Measurements from ENCODE around the gene FAM186B.

DNA sequence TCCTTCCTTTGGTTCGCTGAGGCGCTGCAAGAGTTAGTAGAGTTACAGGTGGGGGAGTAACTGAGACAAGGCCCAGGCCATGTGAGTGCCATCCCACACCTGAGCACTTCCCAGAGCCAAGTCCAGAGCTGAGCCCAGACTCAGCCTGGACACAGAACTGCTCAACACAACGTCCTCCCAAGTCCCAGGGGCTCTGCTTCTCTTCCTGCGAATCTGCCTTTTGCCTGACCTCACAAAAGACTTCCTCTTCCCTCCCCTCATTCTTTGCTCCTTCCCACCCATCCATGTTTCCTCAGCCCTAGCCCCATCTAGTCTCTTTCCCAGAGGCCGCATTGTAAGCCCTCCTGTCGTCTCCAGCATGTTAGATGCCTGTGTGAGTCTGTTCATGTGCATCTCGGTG lies 20.8 kb downstream of the FAM186B start:
- TF ChIP-seq, protein P1, sequence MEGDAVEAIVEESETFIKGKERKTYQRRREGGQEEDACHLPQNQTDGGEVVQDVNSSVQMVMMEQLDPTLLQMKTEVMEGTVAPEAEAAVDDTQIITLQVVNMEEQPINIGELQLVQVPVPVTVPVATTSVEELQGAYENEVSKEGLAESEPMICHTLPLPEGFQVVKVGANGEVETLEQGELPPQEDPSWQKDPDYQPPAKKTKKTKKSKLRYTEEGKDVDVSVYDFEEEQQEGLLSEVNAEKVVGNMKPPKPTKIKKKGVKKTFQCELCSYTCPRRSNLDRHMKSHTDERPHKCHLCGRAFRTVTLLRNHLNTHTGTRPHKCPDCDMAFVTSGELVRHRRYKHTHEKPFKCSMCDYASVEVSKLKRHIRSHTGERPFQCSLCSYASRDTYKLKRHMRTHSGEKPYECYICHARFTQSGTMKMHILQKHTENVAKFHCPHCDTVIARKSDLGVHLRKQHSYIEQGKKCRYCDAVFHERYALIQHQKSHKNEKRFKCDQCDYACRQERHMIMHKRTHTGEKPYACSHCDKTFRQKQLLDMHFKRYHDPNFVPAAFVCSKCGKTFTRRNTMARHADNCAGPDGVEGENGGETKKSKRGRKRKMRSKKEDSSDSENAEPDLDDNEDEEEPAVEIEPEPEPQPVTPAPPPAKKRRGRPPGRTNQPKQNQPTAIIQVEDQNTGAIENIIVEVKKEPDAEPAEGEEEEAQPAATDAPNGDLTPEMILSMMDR (IDR thresholded peaks at IDR 0.05) = no peak
- TF ChIP-seq POLR2A (IDR thresholded peaks at IDR 0.05) = no peak
